K562 (cell line): Measurements from ENCODE around the gene RGS7. TPM values are rescaled to one million over a fixed set of nuclear protein-coding genes. Genes with fewer than 3 reads are reported as not detected.

Experiments
- ATAC-seq: fragments of 200-7000 bp; cut with Tn5 transposase; 3 replicates; pipeline ENCODE4 v1.9.1; 2020; ENCODE audit warnings: moderate library complexity
- BruUV-seq: library from RNA; stranded (reverse); fragments of 400-500 nt; replicated peaks from 2 replicates; lab custom pipeline; 2021; lab: Mats Ljungman, UMichigan
- CTCF ChIA-PET: fragments of 300-600 bp; formaldehyde crosslinking; extraction: SDS; loops from one replicate; lab custom pipeline; 2021; ENCODE audit warnings: low intra/inter-chr PET ratio; lab: Yijun Ruan, JAX
- POLR2A ChIA-PET: fragments of 300-600, 350-650 bp; sonication (Branson Sonifier 250); formaldehyde crosslinking; extraction: SDS; loops from one replicate; lab custom pipeline; 2021; ENCODE audit warnings: antibody characterized with exemption, inconsistent platforms; lab: Yijun Ruan, JAX
- DNase-seq, 4 experiments: peaks; one replicate each; pipeline versions ENCODE4 v3.0.0 to v3.0.0-alpha.2; 2011 to 2018; ENCODE audit warnings: low spot score in 3 of 4, mixed read lengths in 3 of 4; ENCODE audit errors: extremely low read depth in 1 of 4
- FAIRE-seq: peaks from 2 replicates; lab custom pipeline; 2011; peaks lifted over from hg19 to GRCh38; lab: Jason Lieb, UNC
- H2AFZ ChIP-seq: 2 replicates; pipeline ENCODE4 v1.6.0; 2011; ENCODE audit warnings: low read depth, low read length, control low read depth, inconsistent platforms
- H3K27ac ChIP-seq: fragments of 200-600 bp; 3 replicates; pipeline ENCODE4 v1.8.0; 2011; ENCODE audit warnings: low read depth, mild to moderate bottlenecking, control low read depth, inconsistent platforms, low read length, moderate library complexity, mixed read lengths; ENCODE audit errors: extremely low read depth
- H3K27me3 ChIP-seq, 2 experiments: fragments of 300-600 bp in 1 of 2; 2 replicates in 1 of 2; 3 replicates in 1 of 2; pipeline versions ENCODE4 v1.6.0 to v1.8.0; 2011; ENCODE audit warnings: inconsistent platforms in 2 of 2, low read length in 2 of 2, mild to moderate bottlenecking in 1 of 2, mixed read lengths in 1 of 2, moderate library complexity in 1 of 2; ENCODE audit not compliant: control insufficient read depth in 2 of 2, insufficient read depth in 2 of 2
- H3K36me3 ChIP-seq: fragments of 300-600 bp; 3 replicates; pipeline ENCODE4 v1.8.0; 2011; ENCODE audit warnings: mild to moderate bottlenecking, low read length, inconsistent platforms; ENCODE audit not compliant: control insufficient read depth, insufficient read depth
- H3K4me1 ChIP-seq, 2 experiments: fragments of 200-600 bp in 1 of 2; replicated peaks in 1 of 2; 2 replicates in 1 of 2; 3 replicates in 1 of 2; pipeline versions ENCODE4 v1.5.1 to v1.8.0; 2011; ENCODE audit warnings: inconsistent platforms in 2 of 2, low read length in 2 of 2, mild to moderate bottlenecking in 1 of 2, mixed read lengths in 1 of 2, moderate library complexity in 1 of 2; ENCODE audit not compliant: control insufficient read depth in 2 of 2, insufficient read depth in 2 of 2
- H3K4me2 ChIP-seq: 2 replicates; pipeline ENCODE4 v1.6.1; 2011; ENCODE audit warnings: low read length, control low read depth, inconsistent platforms, mixed read lengths; ENCODE audit not compliant: insufficient read depth
- H3K4me3 ChIP-seq: fragments of 200-600 bp; sonication (generic), shearing (Covaris generic); 2 replicates; pipeline ENCODE4 v1.5.1; 2016; ENCODE audit warnings: control low read depth, inconsistent platforms
- H3K79me2 ChIP-seq: fragments of 200-600 bp; 3 replicates; pipeline ENCODE4 v1.8.0; 2011; ENCODE audit warnings: low read length, inconsistent platforms; ENCODE audit not compliant: control insufficient read depth, insufficient read depth
- H3K9ac ChIP-seq, 2 experiments: 2 replicates each; pipeline versions ENCODE4 v1.6.0 to v1.6.1; 2011; ENCODE audit warnings: low read depth in 2 of 2, low read length in 2 of 2, control low read depth in 1 of 2, inconsistent platforms in 1 of 2, mild to moderate bottlenecking in 1 of 2, mixed read lengths in 1 of 2; ENCODE audit not compliant: insufficient read depth in 1 of 2
- H3K9me1 ChIP-seq: one replicate; pipeline ENCODE4 v1.6.0; 2011; ENCODE audit warnings: inconsistent platforms, mild to moderate bottlenecking, low read length, moderate library complexity; ENCODE audit not compliant: control insufficient read depth, insufficient read depth
- H3K9me3 ChIP-seq: replicated peaks from 2 replicates; pipeline ENCODE4 v1.5.1; 2011; ENCODE audit warnings: low read depth, low read length, inconsistent platforms; ENCODE audit not compliant: control insufficient read depth, insufficient read depth
- H4K20me1 ChIP-seq: replicated peaks from 2 replicates; pipeline ENCODE4 v1.6.1; 2011; ENCODE audit warnings: low read length, inconsistent platforms, mixed read lengths; ENCODE audit not compliant: control insufficient read depth, insufficient read depth
- ATF2 ChIP-seq: sonication (generic); formaldehyde crosslinking; IDR thresholded peaks from 2 replicates; pipeline ENCODE4 v1.8.1; 2022; ENCODE audit warnings: missing genetic modification reagents
- CC2D1A ChIP-seq: fragments of 450-650 bp; IDR thresholded peaks from 2 replicates; pipeline ENCODE4 v1.6.1; 2017; ENCODE audit warnings: mild to moderate bottlenecking
- ERF ChIP-seq: fragments of 450-650 bp; formaldehyde crosslinking; IDR thresholded peaks from 2 replicates; pipeline ENCODE4 v1.4.0; 2020; ENCODE audit warnings: mild to moderate bottlenecking, mixed read lengths
- JUND ChIP-seq, 2 experiments: IDR thresholded peaks; 2 replicates in 1 of 2; 3 replicates in 1 of 2; pipeline ENCODE4 v1.6.1; 2011; ENCODE audit warnings: borderline replicate concordance in 2 of 2, low read depth in 2 of 2, low read length in 2 of 2, improper control_type of control experiment in 1 of 2, missing biosample characterization in 1 of 2, missing genetic modification characterization in 1 of 2, missing genetic modification reagents in 1 of 2
- KAT2B ChIP-seq: IDR thresholded peaks from one replicate; pipeline ENCODE4 v1.6.1; 2012; ENCODE audit warnings: low read depth, mild to moderate bottlenecking, control low read depth, inconsistent platforms, low read length, moderate library complexity
- KDM2B ChIP-seq: fragments of 250-450 bp; sonication (Bioruptor Pico); IDR thresholded peaks from 2 replicates; pipeline ENCODE4 v1.8.0; 2021; ENCODE audit warnings: mild to moderate bottlenecking, moderate library complexity
- KLF6 ChIP-seq: fragments of 250-450 bp; sonication (Bioruptor Pico); IDR thresholded peaks from 2 replicates; pipeline ENCODE4 v1.4.0; 2020; ENCODE audit warnings: mild to moderate bottlenecking, moderate library complexity, borderline replicate concordance
- SRSF1 ChIP-seq: fragments of 200-400 bp; formaldehyde crosslinking; IDR thresholded peaks from 2 replicates; pipeline ENCODE4 v1.6.1; 2017; ENCODE audit warnings: mild to moderate bottlenecking, low read depth, low read length, moderate library complexity
- TBL1XR1 ChIP-seq, 2 experiments: IDR thresholded peaks; 2 replicates each; pipeline ENCODE4 v1.6.1; 2012; ENCODE audit warnings: improper control_type of control experiment in 2 of 2, low read length in 2 of 2, mild to moderate bottlenecking in 1 of 2
- TGIF2 ChIP-seq: sonication (generic); formaldehyde crosslinking; IDR thresholded peaks from 2 replicates; pipeline ENCODE4 v1.8.1; 2022; ENCODE audit warnings: mild to moderate bottlenecking, missing genetic modification reagents, moderate library complexity
- ZNF224 ChIP-seq: sonication (generic); formaldehyde crosslinking; IDR thresholded peaks from 2 replicates; pipeline ENCODE4 v1.8.0; 2022; ENCODE audit warnings: mild to moderate bottlenecking, missing genetic modification reagents
- ZNF347 ChIP-seq: fragments of 450-650 bp; formaldehyde crosslinking; IDR thresholded peaks from 2 replicates; pipeline ENCODE4 v1.4.0; 2020; ENCODE audit warnings: low read depth, mild to moderate bottlenecking, moderate library complexity
- WGBS: fragments of 100-300 bp; shearing (Covaris generic); methylation state at CpG from one replicate; pipeline ENCODE4 v1.1.6; 2016; ENCODE audit warnings: low coverage, mixed read lengths; ENCODE audit not compliant: insufficient coverage; ENCODE audit errors: missing lambda C conversion rate; 5-methylcytosine and 5-hydroxymethylcytosine counted together
- in situ Hi-C: fragments of 300-500 bp; cut with MboI; formaldehyde crosslinking; loops from 4 replicates; pipeline ENCODE4 v1.15.0; 2018; ENCODE audit warnings: inconsistent platforms, mixed read lengths
- intact Hi-C: fragments of 100-400 bp; cut with micrococcal nuclease; formaldehyde crosslinking; loops from 2 replicates; pipeline ENCODE4 v1.14.2; 2022
- polyA plus RNA-seq, 8 experiments: library from polyadenylated mRNA; depleted of rRNA in 4 of 8; stranded (reverse) in 5 of 8; unstranded in 3 of 8; fragments of >200 nt; fragmentation: Nextera tagmentation in 2 of 8; fragmentation: Illumina TruSeq in 1 of 8; extraction: Ambion mirVana in 2 of 8; extraction: Trizol in 1 of 8; gene quantifications; 2 replicates each; pipeline versions ENCODE4 v1.2.1 to v1.2.3, GENCODE V29; 2011 to 2014; ENCODE audit warnings: inconsistent platforms in 1 of 8, missing spikeins in 1 of 8
- total RNA-seq, 7 experiments: library from RNA; depleted of rRNA in 6 of 7; stranded (reverse); fragments of >200 nt in 6 of 7; fragmentation: Illumina TruSeq in 2 of 7; extraction: Trizol in 2 of 7; gene quantifications; 2 replicates each; pipeline versions ENCODE4 v1.2.1 to v1.2.3, GENCODE V29; 2011 to 2021; ENCODE audit warnings: low replicate concordance in 1 of 7
- TF ChIP-seq, protein P1 (sequence below): sonication (generic); formaldehyde crosslinking; IDR thresholded peaks from 2 replicates; pipeline ENCODE4 v1.8.0; 2022; ENCODE audit warnings: missing genetic modification reagents, mild to moderate bottlenecking, moderate library complexity, borderline replicate concordance

Gene RGS7
- total and polyA plus RNA-seq, 9 of the 15 experiments (the other 6 are each of a cell fraction or from before 2014, with no cell fraction given) = not detected

- no peak for TF ChIP-seq ATF2 (CRISPR knock-in tag)
- no peak for TF ChIP-seq KAT2B
- no peak for TF ChIP-seq SRSF1
These were observed 566.1 kb downstream of the RGS7 start (continued) for GRCh38 chr1:240790856-240791255.

- H3K4me2 ChIP-seq = no peak overlapping the region
- H4K20me1 ChIP-seq = no peaks in the 10 kb centered on the region
- H3K9me1 ChIP-seq = no peaks in the 10 kb centered on the region
- no peak overlapping the region for H2AFZ ChIP-seq
- DNase-seq = no peak
- ATAC-seq = no peak
- no peak for TF ChIP-seq CC2D1A
- TF ChIP-seq TBL1XR1 (IDR thresholded peaks at IDR 0.05; ENCODE audit: low read length in 2 of 2) = no peak
- no peak for TF ChIP-seq JUND (IDR thresholded peaks at IDR 0.05; ENCODE audit: borderline replicate concordance, low read depth, low read length)
- TF ChIP-seq JUND (tag; IDR thresholded peaks at IDR 0.05; ENCODE audit: borderline replicate concordance, low read depth, low read length) = no peak
- TF ChIP-seq ZNF224 (CRISPR knock-in tag) = no peak
- no peak for TF ChIP-seq ERF (CRISPR knock-in tag)
- no peak for TF ChIP-seq ZNF347 (CRISPR knock-in tag)
- TF ChIP-seq, protein P1, sequence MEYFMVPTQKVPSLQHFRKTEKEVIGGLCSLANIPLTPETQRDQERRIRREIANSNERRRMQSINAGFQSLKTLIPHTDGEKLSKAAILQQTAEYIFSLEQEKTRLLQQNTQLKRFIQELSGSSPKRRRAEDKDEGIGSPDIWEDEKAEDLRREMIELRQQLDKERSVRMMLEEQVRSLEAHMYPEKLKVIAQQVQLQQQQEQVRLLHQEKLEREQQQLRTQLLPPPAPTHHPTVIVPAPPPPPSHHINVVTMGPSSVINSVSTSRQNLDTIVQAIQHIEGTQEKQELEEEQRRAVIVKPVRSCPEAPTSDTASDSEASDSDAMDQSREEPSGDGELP (CRISPR knock-in tag) = no peak
- no peak for TF ChIP-seq KDM2B
- TF ChIP-seq TGIF2 = no peak
- no peak for TF ChIP-seq KLF6 (CRISPR knock-in tag)
- in situ Hi-C loops (no loop called here), intact Hi-C loops (no loop called here)
- CTCF ChIA-PET = no interaction called here
- no peak for FAIRE-seq
- H3K9me3 ChIP-seq = no peaks in the 10 kb centered on the region; the same call in 1 of the 2 replicates
- H3K27ac ChIP-seq = no peak overlapping the region
- no peaks in the 10 kb centered on the region for H3K79me2 ChIP-seq
- no peaks in the 10 kb centered on the region for H3K36me3 ChIP-seq
- no TSS peak for BruUV-seq
- POLR2A ChIA-PET = no interaction called here
- no peak overlapping the region for H3K4me3 ChIP-seq
- no peak overlapping the region for H3K9ac ChIP-seq
- WGBS = 0% methylated on average over 1 of the region's 1 CpG
- H3K27me3 ChIP-seq = no peaks in the 10 kb centered on the region
- no peaks in the 10 kb centered on the region for H3K4me1 ChIP-seq
These were observed 570.1 kb downstream of the RGS7 start for GRCh38 chr1:240786880-240787279.
